Measurements from ENCODE around the gene CGAS.
"Not testable (repeated sequence)": the region's sequence is repeated elsewhere in the genome, so short reads cannot be mapped to it uniquely, and the experiment has no call there.

The CGAS gene

GRCh38 chr6:73452107-73452461, at the start of gene CGAS:
TSS of gene CGAS (minus strand) at chr6:73452297. CDS start at chr6:73452181, 116 bp downstream.
- peak within 1 kb of the TSS; percentile 96 for H3K4me3 Mint-ChIP-seq
- CTCF ChIA-PET, result interaction anchor here (2.0 to 3.8 kb wide), 3 partner anchors 10 to 63 kb away, joined by 4 to 30 read pairs (median 7); partner anchors contain the start of gene MTO1
- DNase-seq, result peak; percentile 84
- H3K36me3 Mint-ChIP-seq, result peaks cover 27% of the 10 kb centered on the region
- peak within 1 kb of the TSS; percentile 88 for H3K27ac Mint-ChIP-seq
- peaks cover 62% of the 10 kb centered on the region for H3K4me1 Mint-ChIP-seq
- H3K27me3 Mint-ChIP-seq, result no peaks in the 10 kb centered on the region
- no peaks in the 10 kb centered on the region for H3K9me3 Mint-ChIP-seq

DNA sequence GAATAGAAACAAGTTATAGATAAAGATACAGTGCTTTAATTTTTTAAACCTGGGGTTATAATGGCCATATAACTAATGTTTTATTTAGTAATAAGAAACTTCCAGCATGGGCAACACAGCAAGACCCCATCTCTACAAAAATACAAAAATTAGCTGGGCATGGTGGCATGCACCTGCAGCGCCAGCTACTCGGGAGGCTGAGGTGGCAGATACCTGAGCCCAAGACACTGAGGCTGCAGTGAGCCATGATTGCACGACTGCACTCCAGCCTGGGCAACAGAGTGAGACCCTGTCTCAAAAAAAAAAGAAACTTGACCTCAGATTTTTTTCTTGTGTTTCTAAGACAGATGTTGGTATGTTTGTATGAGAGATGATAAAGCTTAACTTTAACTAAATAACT, 45.8 kb upstream of the CGAS start:
- H3K27me3 Mint-ChIP-seq, result no peaks in the 10 kb centered on the region
- DNase-seq, result no peak

GRCh38 chr6:73491377-73491776, 39.3 kb upstream of the CGAS start:
- CTCF ChIA-PET, result interaction anchor here (0.7 kb wide), 1 partner anchor 152 kb away, joined by 4 read pairs; no protein-coding TSS in a partner anchor
- H3K27me3 Mint-ChIP-seq, result no peaks in the 10 kb centered on the region
- H3K36me3 Mint-ChIP-seq, result peaks cover 58% of the 10 kb centered on the region
- no peak overlapping the region for H3K27ac Mint-ChIP-seq
- H3K4me3 Mint-ChIP-seq, result no peak overlapping the region
- H3K9me3 Mint-ChIP-seq, result peaks cover 5% of the 10 kb centered on the region
- no peak for DNase-seq
- no peaks in the 10 kb centered on the region for H3K4me1 Mint-ChIP-seq

More for the DNA sequence above, 45.8 kb upstream of the CGAS start:
- Mint-ChIP-seq H3K4me3 (no peak overlapping the region), H3K9me3 (no peaks in the 10 kb centered on the region), H3K27ac (no peak overlapping the region), H3K36me3 (peaks cover 41% of the 10 kb centered on the region), H3K4me1 (no peaks in the 10 kb centered on the region)
- CTCF ChIA-PET, result no interaction called here

DNA sequence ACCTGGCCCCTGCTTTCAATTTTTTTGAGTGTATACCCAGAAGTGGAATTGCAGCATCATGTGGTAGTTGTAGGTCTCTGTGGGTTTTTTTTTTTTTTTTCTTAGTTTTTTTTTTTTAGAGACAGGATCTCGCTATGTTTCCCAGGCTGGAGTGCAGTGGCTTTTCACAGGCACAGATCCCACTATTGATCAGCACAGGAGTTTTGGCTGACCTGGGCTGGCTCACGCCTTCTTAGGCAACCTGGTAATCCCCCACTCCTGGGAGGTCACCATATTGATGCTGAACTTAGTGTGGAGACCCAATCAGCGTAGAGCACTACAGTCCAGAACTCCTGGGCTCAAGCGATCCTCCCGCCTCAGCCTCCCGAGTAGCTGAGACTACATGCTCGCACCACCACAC, 35.4 kb upstream of the CGAS start:
- no peak for DNase-seq
- Mint-ChIP-seq H3K9me3 (peaks cover 5% of the 10 kb centered on the region), H3K4me3 (no peak overlapping the region), H3K27ac (no peak overlapping the region), H3K36me3 (peaks cover 64% of the 10 kb centered on the region), H3K27me3 (no peaks in the 10 kb centered on the region), H3K4me1 (no peaks in the 10 kb centered on the region)
- CTCF ChIA-PET, result interaction anchor here (1.0 kb wide), 1 partner anchor 9 kb away, joined by 3 read pairs; no protein-coding TSS in a partner anchor

DNA sequence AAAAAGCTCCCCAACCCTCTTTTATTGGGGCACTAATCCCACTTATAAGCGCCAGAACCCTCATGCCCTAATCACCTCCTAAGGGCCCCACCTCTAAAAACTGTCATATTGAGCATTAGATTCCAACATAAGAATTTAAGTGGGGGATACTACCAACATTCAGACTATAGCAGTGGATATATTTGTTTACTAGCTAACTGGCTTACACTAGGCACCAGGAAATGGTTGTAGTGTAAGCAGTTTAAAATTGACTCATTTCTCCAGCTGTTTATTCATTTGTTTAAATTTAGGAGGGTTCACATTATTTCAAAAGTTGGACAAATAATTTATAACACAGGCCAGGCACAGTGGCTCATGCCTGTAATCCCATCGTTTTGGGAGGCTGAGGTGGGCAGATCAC, 32.3 kb upstream of the CGAS start:
- CTCF ChIA-PET, result no interaction called here
- no peak for DNase-seq
- H3K27me3 Mint-ChIP-seq, result no peaks in the 10 kb centered on the region
- no peak overlapping the region for H3K4me3 Mint-ChIP-seq
- H3K4me1 Mint-ChIP-seq, result no peaks in the 10 kb centered on the region
- H3K27ac Mint-ChIP-seq, result no peak overlapping the region
- no peaks in the 10 kb centered on the region for H3K9me3 Mint-ChIP-seq
- H3K36me3 Mint-ChIP-seq, result peaks cover 59% of the 10 kb centered on the region

DNA sequence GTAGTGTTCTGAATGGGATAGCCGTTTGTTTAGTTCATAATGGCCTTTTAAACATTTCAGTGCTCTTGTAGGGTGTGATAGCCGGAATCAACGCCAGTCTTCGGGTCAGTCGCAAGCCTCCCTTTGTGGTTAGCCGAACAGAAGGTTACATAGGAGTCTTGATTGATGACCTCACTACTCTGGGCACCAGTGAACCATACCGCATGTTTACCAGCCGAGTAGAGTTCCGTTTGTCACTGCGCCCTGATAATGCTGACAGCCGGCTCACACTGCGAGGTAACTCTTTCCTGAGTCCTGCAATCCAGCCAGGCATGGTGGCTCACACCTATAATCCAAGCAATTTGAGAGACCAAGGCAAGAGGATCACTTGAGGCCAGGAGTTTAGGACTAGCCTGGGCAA, 29.9 kb upstream of the CGAS start:
- CTCF ChIA-PET, result interaction anchor here (1.0 kb wide), 1 partner anchor 9 kb away, joined by 3 read pairs; no protein-coding TSS in a partner anchor
- Mint-ChIP-seq H3K27ac (no peak overlapping the region), H3K36me3 (peaks cover 45% of the 10 kb centered on the region)

DNA sequence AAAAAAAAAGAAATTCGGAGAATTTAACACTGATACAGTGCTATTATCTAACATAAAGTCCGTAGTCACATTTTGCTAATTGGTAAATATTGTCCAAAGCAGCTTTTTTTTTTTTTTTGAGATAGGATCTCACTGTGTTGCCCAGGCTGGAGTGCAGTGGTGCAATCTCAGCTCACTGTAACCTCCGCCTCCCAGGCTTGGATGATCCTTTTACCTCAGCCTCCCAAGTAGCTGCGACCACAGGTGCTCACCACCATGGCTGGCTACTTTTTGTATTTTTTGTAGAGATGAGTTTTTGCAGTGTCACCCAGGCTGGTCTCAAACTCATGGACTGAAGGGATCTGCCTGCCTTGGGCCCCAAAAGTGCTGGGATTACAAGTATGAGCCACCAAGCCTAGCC, 25.3 kb upstream of the CGAS start:
- Mint-ChIP-seq H3K4me3 (no peak overlapping the region), H3K27ac (no peak overlapping the region), H3K27me3 (no peaks in the 10 kb centered on the region), H3K9me3 (no peaks in the 10 kb centered on the region), H3K4me1 (peaks cover 2% of the 10 kb centered on the region), H3K36me3 (peaks cover 41% of the 10 kb centered on the region)
- no peak for DNase-seq
- CTCF ChIA-PET, result interaction anchor here (1.6 kb wide), 1 partner anchor 29 kb away, joined by 3 read pairs; no protein-coding TSS in a partner anchor

More for the DNA sequence above, 29.9 kb upstream of the CGAS start:
- DNase-seq, result no peak
- Mint-ChIP-seq H3K4me3 (no peak overlapping the region), H3K27me3 (no peaks in the 10 kb centered on the region), H3K9me3 (no peaks in the 10 kb centered on the region), H3K4me1 (no peaks in the 10 kb centered on the region)

DNA sequence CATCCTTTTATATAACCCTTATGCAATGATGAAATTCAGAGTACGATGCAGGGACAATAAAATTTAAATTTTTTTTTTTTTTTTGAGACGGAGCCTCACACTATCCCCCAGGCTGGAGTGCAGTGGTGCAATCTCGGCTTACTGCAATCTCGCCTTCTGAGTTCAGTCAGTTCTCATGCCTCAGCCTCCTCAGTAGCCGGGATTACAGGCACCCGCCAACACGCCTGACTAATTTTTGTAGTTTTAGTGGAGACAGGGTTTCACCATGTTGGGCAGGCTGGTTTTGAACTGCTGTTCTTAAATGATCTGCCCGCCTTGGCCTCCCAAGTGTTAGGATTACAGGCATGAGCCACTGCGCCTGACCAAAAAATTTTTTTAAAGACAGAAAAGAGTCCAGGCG, 24.6 kb upstream of the CGAS start:
- no peak for DNase-seq
- Mint-ChIP-seq H3K27ac (no peak overlapping the region), H3K27me3 (no peaks in the 10 kb centered on the region), H3K4me1 (peaks cover 7% of the 10 kb centered on the region), H3K36me3 (peaks cover 41% of the 10 kb centered on the region), H3K9me3 (no peaks in the 10 kb centered on the region), H3K4me3 (no peak overlapping the region)
- CTCF ChIA-PET, result interaction anchor here (1.6 kb wide), 1 partner anchor 29 kb away, joined by 3 read pairs; no protein-coding TSS in a partner anchor

GRCh38 chr6:73471686-73472290, 19.7 kb upstream of the CGAS start:
- peak overlapping the region; percentile 81 for H3K27ac Mint-ChIP-seq
- H3K9me3 Mint-ChIP-seq, result no peaks in the 10 kb centered on the region
- no peak for DNase-seq
- peak overlapping the region; percentile 23 for H3K4me3 Mint-ChIP-seq
- H3K36me3 Mint-ChIP-seq, result peaks cover 53% of the 10 kb centered on the region
- peaks cover 20% of the 10 kb centered on the region for H3K4me1 Mint-ChIP-seq
- no peaks in the 10 kb centered on the region for H3K27me3 Mint-ChIP-seq
- CTCF ChIA-PET, result interaction anchor here (1.3 to 1.6 kb wide), 4 partner anchors 8 to 139 kb away, joined by 3 to 6 read pairs (median 4); partner anchors contain the start of gene MTO1

DNA sequence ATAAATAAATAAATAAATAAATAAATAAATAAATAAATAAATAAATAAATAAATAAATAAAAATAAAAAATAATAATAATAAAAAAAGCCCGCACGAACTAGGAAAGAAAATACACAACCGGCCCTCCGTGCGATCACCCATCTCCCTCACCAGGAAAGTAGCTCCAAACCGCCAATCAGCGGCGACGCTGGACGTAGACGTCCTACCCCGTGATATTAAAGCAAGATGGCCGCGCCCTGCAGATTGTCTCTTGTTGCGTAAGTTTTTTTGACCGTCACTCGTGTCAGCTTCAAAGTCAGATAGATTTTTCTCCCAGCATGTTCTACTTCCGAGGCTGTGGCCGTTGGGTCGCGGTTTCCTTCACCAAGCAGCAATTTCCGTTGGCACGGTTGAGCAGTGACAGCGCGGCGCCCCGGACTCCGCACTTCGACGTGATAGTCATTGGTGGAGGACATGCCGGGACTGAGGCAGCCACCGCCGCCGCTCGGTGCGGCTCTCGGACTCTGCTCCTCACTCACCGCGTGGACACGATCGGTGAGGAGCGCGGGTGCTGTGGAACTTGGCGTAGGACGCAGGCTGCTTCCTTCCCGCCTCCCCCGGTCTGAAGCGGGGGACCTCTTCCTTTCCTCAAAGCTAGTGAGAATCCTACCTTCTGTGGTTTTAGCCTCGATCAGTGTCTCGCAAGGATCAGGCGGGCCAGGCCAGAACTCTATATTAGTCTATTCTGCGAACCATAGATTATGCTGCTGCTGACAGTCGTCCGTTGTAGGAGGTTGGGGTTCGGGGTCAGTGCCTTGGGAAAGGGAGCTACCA, 9.6 kb upstream of the CGAS start, which contains the start of gene MTO1:
TSS of gene MTO1 (plus strand) at position 201 of the 814 bp plus-strand sequence. CDS start at position 319, 118 bp downstream.
- CTCF ChIA-PET, result interaction anchor here (1.0 to 5.0 kb wide), 4 partner anchors 9 to 842 kb away, joined by 3 to 30 read pairs (median 4); partner anchors contain the start of gene CGAS
- H3K27me3 Mint-ChIP-seq, result no peaks in the 10 kb centered on the region
- H3K9me3 Mint-ChIP-seq, result no peaks in the 10 kb centered on the region
- H3K36me3 Mint-ChIP-seq, result peaks cover 34% of the 10 kb centered on the region
- peak within 1 kb of the TSS; percentile 100 for H3K27ac Mint-ChIP-seq
- H3K4me3 Mint-ChIP-seq, result peak within 1 kb of the TSS; percentile 98
- peaks cover 69% of the 10 kb centered on the region for H3K4me1 Mint-ChIP-seq
- peak; percentile 91 for DNase-seq

DNA sequence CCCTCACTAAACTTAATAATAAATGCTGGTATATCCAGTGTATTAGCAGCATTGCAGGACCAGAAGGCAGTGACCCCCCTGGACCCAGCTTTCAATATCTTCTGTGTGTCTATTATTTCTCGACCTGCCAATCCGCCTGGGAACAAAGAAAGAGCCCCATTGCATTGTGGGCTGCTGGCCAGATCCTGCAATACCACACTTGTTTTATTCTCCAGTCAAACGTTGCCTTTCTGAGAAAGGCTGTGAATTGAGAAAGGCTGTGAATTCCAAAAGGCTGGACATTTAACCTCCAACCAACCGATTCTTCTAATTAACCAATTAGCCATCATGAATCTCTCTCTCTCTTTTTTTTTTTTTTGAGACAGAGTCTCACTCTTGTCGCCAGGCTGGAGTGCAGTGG, 8.0 kb upstream of the CGAS start:
- DNase-seq, result no peak
- H3K36me3 Mint-ChIP-seq, result peaks cover 27% of the 10 kb centered on the region
- H3K9me3 Mint-ChIP-seq, result no peaks in the 10 kb centered on the region
- peak overlapping the region; percentile 98 for H3K4me3 Mint-ChIP-seq
- no peaks in the 10 kb centered on the region for H3K27me3 Mint-ChIP-seq
- H3K27ac Mint-ChIP-seq, result peak overlapping the region; percentile 100
- CTCF ChIA-PET, result interaction anchor here (5.0 kb wide), 1 partner anchor 8 kb away, joined by 30 read pairs; the partner anchor contains the start of gene CGAS
- H3K4me1 Mint-ChIP-seq, result peaks cover 71% of the 10 kb centered on the region

DNA sequence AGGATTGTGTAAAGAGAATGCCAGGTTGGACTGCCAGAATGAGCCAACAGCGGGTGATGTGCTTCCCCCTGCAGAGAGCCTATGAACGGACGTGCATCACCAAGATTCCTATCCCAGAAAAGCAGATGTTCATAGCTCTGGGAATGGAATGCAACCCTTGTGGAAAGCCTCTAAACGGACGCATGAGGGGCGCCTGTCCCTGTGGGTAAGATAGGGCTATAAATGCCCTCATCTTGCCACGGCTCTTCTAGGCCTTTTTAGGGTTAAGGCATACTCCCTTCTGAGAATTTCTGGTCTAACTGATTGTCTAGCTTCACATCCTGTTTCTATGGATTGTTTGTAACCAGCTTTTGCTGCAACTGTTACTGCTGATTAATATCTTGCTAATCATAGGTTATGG, 7.4 kb upstream of the CGAS start:
- H3K4me1 Mint-ChIP-seq, result peaks cover 70% of the 10 kb centered on the region
- CTCF ChIA-PET, result interaction anchor here (5.0 kb wide), 1 partner anchor 8 kb away, joined by 30 read pairs; the partner anchor contains the start of gene CGAS
- peak overlapping the region; percentile 98 for H3K4me3 Mint-ChIP-seq
- not testable (repeated sequence) for H3K9me3 Mint-ChIP-seq, DNase-seq, H3K27me3 Mint-ChIP-seq
- H3K27ac Mint-ChIP-seq, result peak overlapping the region; percentile 100
- H3K36me3 Mint-ChIP-seq, result peaks cover 27% of the 10 kb centered on the region

- CTCF ChIA-PET, result no interaction called here
- Mint-ChIP-seq H3K27ac (no peak overlapping the region), H3K9me3 (no peaks in the 10 kb centered on the region), H3K4me1 (peaks cover 61% of the 10 kb centered on the region), H3K36me3 (peaks cover 16% of the 10 kb centered on the region), H3K27me3 (no peaks in the 10 kb centered on the region), H3K4me3 (no peak overlapping the region)
- DNase-seq, result no peak
These were observed 4.0 kb upstream of the CGAS start for GRCh38 chr6:73455865-73456629.

Data from activated naive CD4-positive, alpha-beta T cell treated with anti-CD3 and anti-CD28 coated beads, Interleukin-2, amount 10 ng/mL, durations not matched to agents 7 days and 5 days (primary cell).